HTR-8/SVneo (cell line): ENCODE measurements around the gene POLD3.
A peak's percentile ranks its signal among the peaks of the same experiment; 100 is the strongest.
"Not testable (repeated sequence)": the region's sequence is repeated elsewhere in the genome, so short reads cannot be mapped to it uniquely, and the experiment has no call there.

ENCODE experiments used
- DNase-seq: peaks from one replicate; pipeline ENCODE4 v3.0.0; 2011; ENCODE audit warnings: low spot score, mixed read lengths; ENCODE audit not compliant: insufficient read length
- FAIRE-seq: peaks from 2 replicates; lab custom pipeline; 2011; peaks lifted over from hg19 to GRCh38; lab: Jason Lieb, UNC

POLD3 gene

DNA sequence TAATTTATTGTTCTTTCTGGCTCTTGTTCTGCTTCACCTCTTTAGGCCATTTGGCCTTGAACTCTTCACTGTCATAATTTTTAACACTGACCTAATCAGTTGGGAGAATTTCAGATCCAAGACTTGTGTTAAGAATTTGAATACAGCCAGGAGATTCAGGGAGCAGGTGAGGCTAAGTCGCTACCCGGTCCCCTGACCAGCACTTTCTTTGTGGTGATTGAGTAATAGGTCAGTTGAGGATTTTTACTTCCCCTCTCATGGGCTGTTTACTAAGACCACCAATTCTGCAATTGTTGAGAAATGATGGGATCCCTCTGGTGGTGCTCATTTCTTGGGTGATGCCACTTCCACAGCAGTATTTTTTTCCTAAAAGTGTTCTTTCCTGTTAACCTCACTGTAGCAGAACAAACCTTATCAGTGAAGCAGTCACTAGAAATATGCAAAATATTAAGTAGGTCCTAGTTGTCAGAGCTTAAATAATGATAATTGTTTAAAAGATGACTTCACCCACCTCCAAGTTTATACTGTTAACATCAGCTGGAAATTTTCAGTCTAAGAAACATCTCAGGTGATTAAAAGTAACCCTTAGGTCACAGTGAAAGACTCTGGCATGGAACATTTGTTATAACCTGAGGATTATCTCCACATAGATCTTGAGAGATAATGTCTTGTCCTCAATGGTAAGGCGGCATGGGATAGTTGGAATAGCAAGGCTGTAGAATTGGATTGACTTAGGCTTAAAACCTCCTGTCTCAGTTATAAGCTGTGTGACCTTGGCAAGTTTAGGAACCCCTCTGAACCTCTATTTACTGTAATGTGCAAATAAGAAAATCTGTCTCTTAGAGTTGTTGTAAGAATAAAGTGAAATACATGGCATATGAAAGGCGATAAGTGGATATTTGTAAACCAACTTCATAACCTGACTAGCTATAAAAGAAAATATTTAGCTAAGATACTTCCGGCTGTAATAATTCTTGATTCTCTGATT, 41.3 kb downstream of the POLD3 start:
- FAIRE-seq (peak; percentile 20), DNase-seq (no peak)

GRCh38 chr11:74634537-74634936, 42.2 kb downstream of the POLD3 start:
- FAIRE-seq (no peak), DNase-seq (no peak)

GRCh38 chr11:74636630-74637184, 44.3 kb downstream of the POLD3 start:
- DNase-seq (peak; percentile 32), FAIRE-seq (no peak)

- FAIRE-seq (no peak), DNase-seq (no peak)
Observed at GRCh38 chr11:74637700-74638099, 45.3 kb downstream of the POLD3 start.

- FAIRE-seq (no peak), DNase-seq (no peak)
Observed at GRCh38 chr11:74638869-74639268, 46.5 kb downstream of the POLD3 start.

GRCh38 chr11:74639533-74639932, 47.2 kb downstream of the POLD3 start:
- FAIRE-seq (no peak), DNase-seq (no peak)

GRCh38 chr11:74641289-74641688, 48.9 kb downstream of the POLD3 start:
- DNase-seq: no peak
- FAIRE-seq: no peak

DNA sequence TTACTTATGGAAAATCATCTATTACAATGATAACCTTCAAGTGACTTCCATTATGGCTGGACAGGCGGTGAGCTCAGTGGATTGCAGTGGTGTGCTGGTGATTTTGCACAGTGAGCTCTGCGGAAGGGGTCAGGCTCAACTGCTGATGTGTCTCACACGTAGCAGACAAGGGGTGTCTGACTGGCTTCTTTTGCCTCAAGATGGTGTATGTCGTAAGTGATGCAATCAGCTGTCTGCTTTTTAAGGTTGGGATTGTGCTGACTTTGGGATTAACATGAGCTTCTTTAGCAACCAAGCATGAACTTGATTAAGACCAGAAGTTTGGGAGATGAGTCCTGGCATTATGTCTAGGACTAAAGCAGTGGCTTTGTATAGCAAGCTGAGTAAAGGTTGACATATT, 49.5 kb downstream of the POLD3 start:
- FAIRE-seq (no peak), DNase-seq (no peak)

- DNase-seq (no peak), FAIRE-seq (no peak)
Observed at GRCh38 chr11:74642912-74643311, 50.5 kb downstream of the POLD3 start.

DNA sequence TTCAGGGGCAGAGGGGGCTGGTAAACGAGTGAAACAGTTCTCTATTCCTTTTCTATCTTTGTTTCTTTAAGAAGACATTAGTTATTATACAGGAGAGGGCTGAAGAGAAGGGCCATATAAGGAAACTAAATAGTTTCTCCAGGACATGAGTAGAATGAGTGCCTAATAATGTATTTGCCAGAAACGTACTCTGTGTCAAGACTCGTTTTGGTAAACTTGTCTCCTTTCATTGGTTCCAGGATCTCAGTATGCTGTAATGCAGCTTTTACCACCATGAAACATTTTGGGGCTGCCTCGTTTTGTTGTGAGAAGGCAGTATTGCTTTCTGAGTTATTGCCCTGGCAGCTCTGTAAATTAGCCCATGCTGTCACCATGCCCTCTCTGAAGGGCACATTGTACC, 51.7 kb downstream of the POLD3 start:
- FAIRE-seq (no peak), DNase-seq (no peak)

DNA sequence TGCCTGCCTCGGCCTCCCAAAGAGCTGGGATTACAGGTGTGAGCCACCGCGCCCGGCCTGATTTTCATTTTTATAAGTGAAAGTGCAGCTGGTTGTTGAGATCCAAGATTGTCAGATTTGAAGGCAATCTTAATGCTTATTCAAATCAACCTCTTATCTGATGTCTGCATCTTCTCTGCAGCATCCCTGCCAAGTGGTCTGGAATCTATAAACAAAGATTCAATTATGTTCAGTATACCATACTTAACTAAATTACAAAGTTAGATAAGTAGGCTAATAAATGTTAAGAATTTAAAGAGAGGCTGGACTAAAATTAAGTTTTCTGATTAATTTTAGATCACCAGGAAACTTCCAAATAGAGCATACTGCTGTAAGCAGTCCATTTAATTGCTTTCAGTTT, 53.8 kb downstream of the POLD3 start:
- no peak for DNase-seq
- no peak for FAIRE-seq

DNA sequence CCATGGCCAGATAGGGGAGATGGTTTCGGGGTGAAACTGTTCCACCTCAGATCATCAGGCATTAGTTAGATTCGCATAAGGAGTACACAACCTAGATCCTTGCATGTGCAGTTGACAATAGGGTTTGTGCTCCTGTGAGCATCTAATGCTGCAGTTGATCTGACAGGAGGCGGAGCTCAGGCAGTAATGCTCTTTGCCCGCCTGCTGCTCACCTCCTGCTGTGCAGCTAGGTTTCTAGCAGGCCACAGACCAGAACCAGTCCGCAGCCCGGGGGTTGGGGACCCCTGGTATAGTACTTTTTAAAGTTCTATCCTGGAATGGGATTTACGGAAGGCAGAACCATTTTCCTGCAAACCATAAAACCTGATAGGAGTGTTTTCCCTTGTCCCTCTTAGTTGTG, 54.6 kb downstream of the POLD3 start:
- DNase-seq (no peak), FAIRE-seq (peak; percentile 42)

DNA sequence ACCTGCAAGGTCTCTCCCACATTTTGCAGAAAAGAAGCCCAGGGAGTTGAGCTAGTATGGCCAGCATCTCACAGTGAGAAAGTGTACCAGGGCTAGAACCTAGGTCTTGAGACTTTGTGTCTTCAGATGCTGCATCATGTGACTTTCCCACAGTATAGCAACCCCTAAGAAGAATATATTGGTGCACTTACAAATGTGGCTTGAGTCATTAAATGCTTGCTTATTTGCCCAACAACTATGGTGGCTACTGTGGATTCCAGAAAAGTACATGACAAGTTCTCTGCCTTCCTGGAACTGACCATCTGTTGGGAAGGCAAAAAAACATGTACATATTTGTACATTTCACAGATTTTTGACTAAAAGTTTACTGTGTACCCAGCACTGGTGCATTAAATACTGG, 55.0 kb downstream of the POLD3 start:
- FAIRE-seq (no peak), DNase-seq (no peak)

DNA sequence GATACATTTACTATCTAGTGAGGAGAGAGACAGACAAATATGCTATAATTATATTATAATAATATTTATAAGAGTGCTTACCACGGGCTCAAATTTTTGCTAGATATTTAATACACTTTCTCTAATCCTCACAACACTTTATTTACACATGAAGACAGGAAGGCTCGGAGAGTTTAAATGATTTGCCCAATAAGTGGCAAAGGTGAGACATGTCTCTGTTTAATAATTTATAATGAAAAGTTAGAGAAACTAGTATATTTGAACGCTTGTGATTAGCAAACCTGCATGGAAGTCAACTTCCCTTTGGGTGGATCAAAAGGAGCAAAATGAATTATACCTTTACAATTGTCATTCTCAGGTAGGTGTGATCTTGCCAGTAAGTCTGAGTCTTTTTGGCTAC, 55.4 kb downstream of the POLD3 start:
- FAIRE-seq: no peak

DNA sequence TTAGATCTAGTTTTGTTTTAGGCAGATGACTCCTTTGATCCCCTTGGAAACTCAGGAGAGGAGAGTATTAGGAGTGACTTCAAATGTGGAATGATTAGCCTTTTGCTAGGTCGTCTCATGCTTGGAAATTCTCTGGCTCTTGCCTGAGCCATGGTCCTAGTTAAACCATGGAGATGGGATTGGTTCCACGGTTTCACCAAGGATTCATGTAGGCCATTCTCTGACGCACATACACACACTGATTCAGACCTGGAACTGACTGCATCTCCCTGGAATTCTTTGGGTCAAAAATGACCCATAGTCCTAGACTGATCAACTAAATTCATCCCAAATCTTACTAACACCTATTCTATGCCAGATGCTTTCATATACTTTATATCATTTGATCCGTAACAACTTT, 56.5 kb downstream of the POLD3 start:
- no peak for DNase-seq
- FAIRE-seq: no peak

More for the DNA sequence above, 55.4 kb downstream of the POLD3 start:
- DNase-seq: no peak

DNA sequence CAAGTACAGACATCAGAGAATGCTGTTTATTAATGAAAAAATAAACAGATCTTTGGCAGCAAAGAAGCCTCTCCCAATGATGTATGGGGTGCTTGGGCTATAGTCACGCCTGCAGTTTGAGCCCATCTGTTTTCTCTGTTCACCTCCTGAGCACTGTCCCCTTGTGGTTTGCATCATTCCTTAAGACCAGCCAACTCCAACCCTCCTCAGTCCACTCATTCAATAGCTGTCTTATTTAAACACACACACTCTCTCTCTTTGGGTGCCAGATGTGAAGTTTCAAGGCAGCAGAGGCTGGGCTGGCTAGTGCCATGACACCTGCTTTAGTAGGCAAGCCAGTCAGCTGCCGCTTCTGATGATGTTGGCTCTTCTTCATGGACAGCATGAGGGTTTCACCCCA, 58.1 kb downstream of the POLD3 start:
- no peak for DNase-seq
- FAIRE-seq: no peak

DNA sequence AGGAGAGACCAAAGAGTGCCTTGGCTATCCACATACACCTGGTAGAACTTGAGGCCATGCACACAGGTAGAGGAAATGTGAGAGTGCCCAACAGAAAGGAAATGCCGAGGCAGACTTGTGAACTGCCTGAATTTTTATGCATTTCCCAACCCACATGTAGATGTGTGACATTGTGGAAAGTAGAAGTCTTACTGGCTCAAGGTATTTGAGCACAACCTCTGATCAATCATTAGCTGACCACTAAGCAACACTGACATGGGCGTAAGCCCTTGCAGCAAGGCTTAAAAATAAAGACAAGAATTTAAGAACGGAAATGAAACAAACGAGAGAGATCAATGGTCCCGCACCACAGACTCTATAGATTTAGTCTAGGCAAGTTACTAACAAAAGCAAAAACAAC, 62.6 kb downstream of the POLD3 start:
- no peak for DNase-seq
- no peak for FAIRE-seq

GRCh38 chr11:74659124-74659523, 66.7 kb downstream of the POLD3 start:
- DNase-seq, FAIRE-seq: not testable (repeated sequence)

DNA sequence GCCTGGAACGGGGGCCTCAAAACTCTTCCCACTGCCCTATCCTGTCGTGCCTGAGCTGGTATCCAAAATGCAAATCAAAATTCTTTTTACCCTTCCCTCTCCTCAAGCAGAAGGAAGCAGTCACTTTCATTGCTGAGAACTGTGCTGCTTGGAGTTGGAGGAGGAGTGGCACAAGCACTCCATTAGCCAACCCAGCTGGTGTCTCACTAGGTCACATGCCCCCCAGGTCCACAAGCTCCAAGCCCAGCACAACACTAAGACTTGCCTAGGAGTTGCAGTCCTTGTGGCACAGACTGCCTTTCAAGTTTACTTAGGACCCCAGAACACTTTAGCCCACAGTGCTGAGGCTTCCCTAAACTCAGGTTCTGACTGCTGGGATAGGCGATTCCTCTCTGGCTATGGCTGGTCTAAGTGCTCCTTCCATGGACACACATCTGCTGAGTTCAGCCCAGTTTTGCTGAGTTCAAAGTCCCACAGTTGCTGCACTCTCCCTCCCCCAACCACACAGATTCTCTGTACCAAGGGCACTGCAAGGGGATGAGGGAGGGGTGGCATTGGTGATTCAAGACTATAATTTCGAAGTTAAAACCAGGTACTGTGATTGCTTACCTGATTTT, 70.2 kb downstream of the POLD3 start:
- FAIRE-seq: no peak

DNA sequence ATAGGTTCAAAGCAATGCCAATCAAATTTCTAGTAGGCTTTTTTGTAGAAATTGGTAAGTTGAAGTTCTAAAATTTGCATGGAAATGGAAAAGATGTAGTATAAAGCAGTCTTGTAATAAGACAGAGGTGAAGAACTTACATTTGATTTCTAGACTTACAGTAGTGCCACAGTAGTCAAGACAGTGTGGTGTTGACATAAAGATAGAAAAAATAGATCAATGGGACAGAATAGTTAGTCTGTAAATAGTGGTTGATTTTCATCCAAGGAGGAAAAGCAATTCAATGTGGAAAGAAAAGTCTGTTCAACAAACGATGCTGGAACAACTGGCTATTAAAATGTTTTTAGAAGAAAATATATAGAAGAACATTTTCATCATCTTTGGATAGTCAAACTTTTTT, 70.9 kb downstream of the POLD3 start:
- DNase-seq (no peak), FAIRE-seq (no peak)

More for the DNA sequence above, 70.2 kb downstream of the POLD3 start:
- no peak for DNase-seq
